GM18873 (cell line): Measurements from ENCODE around the gene ETV3L.

Experiments
- ATAC-seq: cut with Tn5 transposase; IDR thresholded peaks from one replicate; pipeline ENCODE4 v1.9.1; 2021; ENCODE audit warnings: mild to moderate bottlenecking, moderate library complexity, moderate number of reproducible peaks; ENCODE audit not compliant: unreplicated experiment, low FRiP score

Gene ETV3L

DNA sequence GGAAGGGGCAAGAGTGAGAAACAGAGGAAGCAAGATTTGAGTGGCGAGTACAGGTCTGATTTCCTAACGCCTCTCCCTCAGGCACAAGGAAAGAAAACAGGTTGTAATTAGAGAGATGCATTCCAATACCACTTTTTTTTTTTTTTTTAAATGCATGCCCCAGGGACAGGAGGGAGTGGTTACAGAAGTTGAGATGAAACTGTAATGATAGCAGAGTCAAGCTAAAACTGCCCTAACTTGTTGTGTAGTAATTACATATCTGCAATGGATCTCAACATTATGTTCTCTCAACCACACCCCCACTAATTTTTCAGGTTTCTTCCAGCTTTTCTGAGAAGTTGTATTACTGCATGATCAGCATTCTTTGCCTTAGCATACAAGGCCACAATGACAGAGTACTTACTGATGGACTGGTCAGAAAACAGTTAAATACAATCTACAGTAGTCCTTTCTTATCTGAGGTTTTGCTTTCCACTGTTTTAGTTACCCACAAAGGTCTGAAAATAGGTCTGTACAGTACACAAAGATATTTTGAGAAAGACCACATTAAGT, 33.1 kb upstream of the ETV3L start:
- ATAC-seq: no peak

DNA sequence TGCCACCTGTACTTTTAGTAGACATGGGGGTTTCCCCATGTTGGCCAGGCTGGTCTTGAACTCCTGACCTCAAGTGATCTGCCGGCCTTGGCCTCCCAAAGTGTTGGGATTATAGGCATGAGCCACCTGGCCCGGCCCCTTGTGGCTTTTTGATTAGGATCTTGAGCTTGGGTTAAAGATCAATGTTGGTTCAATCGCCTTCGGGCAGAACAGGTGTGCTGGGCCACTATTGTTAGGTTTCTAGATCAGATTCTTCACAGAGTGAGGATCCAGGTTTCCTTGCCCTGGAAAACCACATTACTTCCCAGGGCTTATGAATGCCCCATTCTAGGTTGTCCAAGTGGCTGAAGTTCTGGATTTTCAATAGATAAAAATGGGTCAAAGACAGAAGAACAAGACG, 32.5 kb upstream of the ETV3L start:
- ATAC-seq: no peak

DNA sequence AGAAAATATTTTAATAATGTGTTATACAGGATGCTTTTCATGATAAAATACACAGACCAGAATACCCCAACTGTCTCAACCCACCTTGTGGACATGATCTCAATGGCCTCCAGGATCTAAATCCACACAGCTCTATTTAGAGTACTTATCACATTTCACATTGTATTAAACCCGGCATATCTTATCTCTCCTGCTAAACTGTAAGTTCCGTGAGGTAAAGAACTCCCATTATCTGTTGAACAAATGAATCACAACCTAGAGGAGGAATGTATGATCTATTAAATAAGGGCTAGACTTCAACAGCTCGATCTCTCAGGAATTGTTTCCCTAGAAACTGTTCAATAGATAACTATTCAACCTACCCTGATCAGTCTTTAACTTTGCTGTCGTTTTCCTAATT, 31.7 kb upstream of the ETV3L start:
- no peak for ATAC-seq

DNA sequence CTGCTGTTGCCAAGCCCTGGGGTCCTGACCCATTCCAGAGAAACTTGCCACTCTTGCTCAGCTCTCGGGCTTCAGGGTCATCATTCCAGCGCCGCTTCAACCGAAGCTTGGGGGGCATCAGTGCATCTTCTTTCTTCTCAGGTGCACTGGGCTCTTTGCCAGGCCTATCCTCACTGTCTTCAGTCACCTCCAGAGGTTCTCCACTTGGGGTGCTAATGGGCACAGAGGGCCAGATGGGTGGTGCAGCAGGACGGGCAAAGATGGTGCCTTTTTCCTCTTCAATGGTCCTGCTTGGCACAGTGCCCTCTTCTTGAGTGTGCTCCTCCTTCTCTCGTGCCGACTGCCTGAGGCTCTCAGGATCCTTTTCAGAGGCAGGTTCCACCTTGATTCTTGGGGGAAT, 25.2 kb upstream of the ETV3L start:
- no peak for ATAC-seq

DNA sequence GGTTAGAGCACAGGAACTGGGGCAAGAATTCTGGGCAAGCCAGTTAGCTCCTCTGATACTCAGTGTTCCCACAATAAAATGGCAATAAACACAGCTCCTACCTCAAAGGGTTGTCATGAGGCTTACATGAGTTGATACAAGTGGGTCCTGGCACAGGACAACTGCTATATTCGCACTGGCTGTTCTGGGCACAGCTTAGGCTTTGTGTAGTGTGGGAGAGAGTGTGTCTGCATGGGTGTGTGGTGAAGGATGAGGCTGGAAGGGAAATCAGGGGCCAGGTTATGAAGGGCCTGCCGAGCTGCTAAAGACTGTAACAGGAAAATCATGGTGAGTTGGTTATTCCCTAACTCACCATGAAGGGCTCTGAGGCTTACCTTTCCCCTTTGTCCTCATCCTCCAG, 19.8 kb upstream of the ETV3L start:
- ATAC-seq: no peak

DNA sequence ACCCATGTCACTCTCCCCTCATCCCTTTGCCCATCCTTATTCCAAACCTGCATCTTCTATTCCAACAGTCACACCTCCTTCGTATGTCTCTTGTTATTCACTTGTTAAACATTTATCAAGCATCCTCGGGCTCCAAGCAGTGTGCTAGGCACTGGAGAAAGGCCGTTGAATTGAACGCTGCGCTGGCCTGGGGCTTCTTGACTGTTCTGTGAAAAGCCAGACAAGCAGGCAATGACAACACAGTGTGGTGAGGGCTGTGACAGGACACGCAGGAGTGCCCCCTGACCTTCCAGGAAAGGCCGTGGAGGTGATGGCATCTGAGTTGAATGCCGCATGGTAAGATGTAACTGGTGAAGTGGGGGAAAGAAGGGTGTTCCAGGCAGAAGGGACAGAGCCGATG, 19.4 kb upstream of the ETV3L start:
- no peak for ATAC-seq

DNA sequence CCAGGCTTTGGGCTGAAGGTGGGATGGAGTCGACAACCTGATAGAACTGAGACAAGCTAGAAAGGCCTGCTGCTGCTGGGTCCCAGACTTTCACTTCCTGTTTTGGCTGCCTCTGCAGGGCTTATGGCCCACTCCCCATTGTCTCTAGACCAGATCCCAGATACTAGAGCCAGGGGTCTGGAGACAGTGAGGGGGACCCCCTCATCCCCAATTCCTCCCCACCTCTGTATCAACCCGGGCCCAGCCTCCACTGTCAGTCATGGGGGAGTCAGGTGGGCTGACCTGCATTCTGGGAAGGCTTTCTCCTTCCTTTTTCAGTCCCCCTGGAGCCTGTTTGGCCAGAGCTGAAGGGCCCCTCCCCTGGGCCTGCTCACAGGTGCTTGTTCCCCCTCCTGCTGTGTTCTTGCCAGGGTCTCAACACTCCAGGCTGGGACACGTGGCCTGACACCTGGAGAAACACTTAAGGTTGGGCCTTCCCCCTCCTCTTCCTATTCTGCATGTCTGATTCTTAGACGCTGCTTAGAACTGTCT, 18.0 kb upstream of the ETV3L start:
- ATAC-seq: no peak

DNA sequence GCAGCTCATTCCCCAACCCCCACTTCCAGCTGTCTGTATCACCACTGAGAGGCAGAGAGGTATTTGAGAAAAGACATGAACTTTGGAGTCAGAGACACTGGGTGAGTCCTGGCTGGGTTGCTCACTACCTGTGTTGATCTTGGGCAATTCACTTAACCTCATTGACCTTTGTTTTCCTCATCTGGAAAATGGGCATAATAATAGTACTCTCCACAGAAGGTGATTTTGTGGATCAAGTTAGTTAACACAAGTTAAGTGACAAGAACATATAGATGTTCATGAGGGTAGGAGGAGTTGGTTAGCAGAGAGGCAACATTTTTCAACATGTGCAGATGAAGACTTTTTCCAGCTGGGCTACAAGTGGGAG, 17.1 kb upstream of the ETV3L start:
- no peak for ATAC-seq

DNA sequence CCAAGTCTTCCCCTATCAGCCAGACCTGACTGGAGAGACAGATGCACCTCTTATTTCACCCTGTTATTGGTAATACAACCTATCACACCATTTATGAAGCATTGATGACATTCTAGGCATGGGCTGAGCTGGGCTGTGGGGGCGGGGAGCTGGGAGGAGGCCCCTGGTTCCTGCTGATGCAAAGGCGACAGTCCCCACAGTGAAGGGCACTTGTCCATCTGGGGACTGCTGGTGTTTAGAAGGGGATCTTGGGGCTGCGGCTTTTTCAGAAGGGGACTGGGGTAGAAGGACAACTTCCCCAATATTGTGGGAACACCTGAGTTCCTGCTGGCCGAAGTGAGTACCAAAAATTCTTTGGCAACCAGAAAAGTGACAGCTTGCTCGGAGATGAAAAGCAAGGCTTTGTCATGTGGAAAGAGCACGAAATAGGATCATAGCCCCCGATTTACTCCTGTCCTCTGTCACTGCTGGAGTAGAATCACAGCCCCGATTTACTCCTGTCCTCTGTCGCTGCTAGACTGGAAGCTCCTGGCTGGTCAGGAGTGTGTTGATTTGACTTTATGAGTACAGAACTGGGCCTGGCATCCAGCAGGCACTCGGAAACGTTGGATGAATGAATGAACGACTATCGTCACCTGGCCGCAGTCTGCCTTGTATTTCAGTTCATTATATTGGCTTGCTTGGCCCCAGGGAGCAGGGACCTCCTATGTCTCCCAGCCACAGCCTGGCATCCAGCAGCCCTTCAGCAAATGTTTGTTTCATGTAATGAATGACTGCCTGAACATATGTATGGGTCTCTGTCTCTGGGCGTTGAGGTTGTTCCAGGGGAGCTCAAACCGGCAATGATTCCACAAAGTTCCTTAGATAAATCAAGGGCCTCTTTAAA, 16.5 kb upstream of the ETV3L start:
- no peak for ATAC-seq

DNA sequence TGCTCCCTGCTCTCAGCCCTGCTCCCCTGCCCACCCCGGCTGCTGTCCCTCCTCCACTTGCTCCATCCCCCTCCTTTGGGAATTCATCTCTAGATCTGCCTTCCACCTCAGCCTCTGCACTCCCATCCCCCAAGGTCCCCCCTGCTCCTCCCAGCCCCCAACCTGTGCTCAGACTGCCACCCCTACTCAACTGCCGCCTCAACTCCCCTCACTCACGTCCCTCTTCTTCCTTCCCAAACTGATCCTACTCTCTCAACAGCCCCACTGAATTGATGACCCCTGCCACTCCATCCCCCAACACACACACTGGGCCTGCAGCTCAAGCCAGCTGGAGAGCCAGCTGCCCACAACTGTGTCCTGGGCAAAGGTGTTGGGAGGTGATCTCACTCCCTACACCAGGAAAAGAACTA, 15.8 kb upstream of the ETV3L start:
- ATAC-seq: no peak

DNA sequence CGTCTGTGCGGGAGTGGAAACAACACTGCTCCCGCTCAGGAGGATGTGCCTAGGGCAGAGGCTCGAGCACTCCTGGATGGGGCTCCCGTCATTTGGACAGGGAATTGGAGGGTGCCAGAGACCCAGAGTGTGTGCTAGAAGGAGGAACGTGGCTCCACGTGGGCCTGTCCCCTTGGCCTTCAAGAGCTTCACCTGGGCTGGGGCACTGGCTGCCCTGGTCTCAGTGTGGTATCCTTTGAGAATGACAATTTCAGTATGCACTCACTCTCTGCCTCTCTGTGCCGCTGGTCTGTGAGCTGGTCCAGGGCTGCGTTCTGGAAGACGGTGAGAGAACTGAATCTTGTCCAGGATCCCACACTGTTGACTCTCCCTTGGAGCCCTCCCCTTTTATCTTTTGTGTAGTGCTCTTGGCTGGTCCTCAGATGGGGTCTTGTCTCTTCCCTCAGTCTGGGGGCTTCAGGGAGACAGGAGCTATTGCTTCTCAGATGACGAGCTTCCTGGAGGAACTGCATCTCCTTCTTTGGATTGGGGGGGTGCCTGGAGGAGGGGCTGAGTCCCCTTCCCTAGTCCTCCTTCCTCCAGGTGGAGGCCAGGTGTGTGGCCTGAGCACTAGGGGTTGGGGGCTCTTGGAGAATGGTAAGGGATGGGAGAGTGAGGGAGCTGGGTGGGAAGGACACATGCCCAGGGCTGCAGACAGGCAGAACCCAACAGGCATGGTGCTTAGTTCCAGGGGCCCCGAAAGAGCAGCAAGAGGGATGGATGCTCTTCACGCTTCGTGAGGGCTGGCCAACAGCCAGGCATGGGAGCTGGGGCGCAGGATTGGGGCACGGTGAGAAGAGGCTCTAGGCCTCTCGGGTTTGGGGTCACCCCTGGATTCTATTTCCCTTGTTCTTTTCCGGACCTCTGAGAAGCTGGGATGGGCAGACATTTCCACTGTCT, 14.8 kb upstream of the ETV3L start:
- no peak for ATAC-seq

DNA sequence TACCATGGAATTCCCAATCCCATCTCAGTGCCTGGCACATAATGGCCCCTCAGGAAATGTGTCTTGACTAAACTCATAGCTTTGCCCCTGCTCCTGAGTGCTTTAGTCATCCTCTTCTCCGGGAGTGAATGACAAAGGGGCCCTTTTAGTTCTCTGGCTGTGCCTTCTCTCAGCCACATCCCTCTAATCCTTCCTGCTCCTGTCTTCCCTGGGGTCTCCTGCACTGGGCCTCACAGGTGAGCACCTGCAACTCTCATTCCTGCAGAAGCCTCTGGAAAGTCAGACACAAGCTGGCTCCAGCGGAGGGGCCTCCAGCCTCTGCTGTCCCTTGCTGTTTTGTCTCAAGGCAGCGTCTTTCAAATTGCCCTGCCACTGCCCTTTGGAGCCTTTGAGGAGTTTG, 14.0 kb upstream of the ETV3L start:
- no peak for ATAC-seq

DNA sequence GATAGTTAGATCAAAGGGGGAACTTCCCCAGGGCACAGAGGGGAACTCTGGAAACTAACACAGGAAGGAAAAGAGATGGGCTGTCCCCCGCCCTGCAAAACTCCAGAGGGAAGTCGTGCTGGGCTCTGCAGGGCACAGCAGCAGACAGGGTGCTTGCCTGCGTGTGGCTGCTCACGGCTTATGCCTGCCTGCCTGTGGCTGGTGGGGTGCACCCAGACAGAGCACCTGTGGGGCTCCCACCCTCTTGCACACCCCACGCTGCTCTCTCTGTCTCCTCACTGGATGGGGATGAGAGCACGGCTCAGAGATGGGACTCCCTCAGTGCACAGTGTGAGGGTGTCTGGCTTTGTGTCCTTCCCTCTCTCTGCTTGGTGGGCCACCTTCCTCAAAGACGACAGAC, 13.5 kb upstream of the ETV3L start:
- no peak for ATAC-seq

DNA sequence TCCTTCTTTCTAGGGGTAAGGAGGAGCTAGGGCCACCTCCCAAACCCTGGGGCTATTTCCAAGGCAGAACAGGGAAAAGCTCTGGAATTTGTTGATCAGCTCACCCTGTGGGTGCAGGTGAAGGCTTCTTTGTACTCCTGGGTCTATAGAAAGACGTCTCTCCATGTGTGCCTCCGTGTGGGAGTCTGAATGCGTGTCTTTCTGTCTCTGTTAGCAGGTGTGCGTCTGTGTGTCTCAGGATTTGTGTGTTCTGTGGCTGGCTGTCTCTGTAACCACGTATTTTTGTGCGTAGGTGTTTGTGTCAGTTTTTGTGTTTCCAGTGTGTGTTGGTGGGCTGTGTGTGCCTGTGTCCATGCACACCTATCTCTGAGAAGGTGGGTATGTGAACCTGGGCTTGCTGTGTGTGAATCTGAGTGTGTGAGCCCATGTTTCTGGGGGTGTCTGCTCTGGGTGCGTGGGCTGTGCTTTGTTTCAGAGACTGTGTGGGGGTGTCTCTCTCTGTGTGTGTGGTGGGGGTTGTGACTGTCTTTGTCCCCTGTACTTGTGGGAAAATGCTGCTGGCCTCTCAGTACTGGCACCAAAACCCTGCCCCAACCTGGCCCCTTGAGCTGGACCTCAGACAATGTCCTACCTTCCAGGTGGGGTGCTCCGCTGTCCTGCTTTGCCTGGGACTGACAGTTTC, 12.7 kb upstream of the ETV3L start:
- ATAC-seq: no peak

DNA sequence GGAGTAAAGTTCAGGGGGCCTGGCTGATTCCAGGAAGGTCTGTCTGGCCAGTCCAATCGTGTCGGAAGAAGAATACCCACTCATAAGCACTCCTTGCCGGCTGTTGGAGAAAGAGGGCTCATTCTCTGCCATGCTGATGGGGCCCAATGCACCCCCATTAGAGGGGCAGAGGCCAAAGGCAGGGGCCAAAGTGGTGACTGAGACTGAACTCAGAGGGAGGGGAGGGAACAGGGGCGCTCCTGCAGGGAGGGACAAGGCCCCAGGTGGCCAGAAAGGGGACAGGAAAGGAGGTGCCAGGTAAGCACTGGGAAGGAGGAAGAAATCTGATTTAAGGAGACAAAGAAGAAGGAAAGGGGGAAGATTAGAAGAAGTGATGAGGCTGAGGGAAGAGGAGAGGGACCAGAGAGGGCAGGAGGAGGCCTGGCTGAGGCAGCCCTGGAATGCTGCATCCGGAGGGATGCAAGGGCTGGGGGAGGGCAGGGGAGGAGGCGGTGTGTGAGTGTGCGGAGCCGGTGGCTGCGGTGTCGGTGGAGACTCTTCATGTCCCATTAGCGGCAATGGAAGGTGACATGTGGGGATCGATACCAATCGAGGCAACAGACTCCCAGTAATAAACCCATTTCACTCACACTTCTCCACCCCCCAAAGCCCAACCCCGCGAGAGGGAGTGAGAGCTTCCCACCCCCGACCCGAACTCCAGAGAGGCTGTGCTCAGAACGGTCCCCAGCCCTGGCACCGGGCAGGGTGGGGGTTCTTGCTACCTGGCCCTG, 12.0 kb upstream of the ETV3L start:
- ATAC-seq: no peak

DNA sequence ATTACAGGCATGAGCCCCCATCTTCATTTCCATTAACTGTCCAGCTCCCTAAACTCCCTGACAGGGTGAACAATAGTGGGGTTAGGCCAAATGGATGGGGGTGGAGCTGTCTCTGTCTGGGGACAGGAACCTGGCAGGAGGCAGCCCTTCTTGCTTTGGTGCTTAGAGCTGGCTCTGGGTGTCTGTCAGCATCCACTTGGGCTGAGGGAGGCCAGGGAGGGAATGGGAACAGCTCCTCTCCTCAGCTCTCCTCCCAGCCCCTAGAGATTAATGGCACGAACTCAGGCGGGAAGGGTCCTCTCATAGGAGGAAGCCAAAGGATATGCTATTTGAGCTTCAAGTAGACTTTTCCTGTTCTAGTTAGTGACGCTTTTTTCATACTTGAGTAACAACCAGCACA, 11.1 kb upstream of the ETV3L start:
- no peak for ATAC-seq

DNA sequence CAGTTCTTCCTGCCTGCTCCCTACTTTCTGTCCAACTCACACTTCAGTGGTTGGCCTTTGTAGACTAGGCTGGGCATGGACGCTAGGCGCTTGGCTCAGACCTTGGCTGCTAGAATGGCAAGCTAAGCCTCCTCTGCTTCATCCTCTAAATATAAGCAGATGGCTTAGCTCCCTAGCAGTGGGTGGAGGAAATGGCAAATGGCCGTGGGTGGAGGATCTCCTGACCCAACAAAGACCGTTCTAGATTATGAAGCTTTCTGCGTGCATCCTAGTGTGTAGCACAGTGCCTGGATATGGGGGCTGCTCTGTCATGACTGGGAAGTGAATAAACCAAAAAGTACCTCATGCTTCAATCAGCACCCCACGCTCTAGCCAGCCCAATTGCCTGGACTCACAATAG, 10.4 kb upstream of the ETV3L start:
- ATAC-seq: no peak

DNA sequence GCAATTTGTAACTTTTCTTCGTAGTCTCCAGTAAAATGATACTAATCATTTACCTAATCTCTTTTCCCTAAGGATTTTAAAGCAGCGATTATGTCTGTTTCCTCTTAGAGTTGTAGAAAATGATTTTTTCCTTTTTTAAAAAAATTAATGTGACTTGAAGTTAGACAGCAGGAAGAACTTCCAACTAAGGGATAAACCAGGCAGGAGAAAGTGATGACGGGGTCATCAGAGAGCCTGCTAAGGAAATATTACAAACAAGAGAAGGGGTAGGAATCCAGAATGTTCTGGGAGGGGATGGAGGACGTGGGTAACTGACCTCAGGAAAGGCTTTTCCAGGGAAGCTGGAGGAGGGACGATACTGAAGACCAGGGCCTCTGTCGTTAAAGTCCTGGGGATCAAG, 8.8 kb upstream of the ETV3L start:
- ATAC-seq: no peak

DNA sequence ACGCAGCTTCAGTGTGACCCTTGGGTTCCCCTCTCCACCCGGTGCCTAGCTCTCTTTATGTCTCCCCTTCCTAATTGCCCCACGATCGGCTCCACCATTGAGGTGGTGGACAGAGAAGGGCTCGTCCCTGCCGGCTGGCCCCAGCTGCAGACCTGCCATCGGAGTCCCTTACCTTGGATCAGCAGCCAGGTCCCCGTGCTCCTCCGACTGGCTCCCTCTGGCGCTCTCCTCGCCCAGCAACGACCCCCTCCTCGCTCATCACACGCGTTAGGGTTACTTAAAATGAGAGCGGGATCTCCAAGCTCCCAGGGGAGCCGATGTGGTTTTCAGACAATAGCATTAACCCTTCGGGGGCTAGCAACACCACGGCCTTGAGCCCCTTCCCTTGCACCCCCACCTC, 8.1 kb upstream of the ETV3L start:
- no peak for ATAC-seq

DNA sequence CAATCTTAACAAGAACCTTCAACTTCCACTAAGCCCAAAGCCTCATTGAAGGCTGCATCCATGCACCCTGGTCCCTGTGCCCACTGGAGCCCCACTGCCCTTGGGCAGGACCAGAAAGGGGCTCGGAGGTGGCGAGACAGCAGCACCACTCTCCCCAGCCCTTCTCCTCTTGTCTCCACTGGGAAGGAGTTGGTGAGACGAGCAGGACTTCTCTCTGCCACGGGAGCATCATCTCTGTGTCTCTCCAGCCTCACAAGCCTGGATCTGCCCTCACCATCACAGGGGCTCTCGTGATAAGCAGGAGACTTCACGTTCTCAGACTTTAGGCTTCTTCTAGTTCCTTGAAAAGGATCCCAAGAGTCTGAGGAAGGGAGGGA, 7.2 kb upstream of the ETV3L start:
- no peak for ATAC-seq
